GM21381 (cell line): ENCODE measurements around the gene PRRT2.
"Not testable (repeated sequence)": the region's sequence is repeated elsewhere in the genome, so short reads cannot be mapped to it uniquely, and the experiment has no call there.

ENCODE experiments used
- ATAC-seq: cut with Tn5 transposase; IDR thresholded peaks from one replicate; pipeline ENCODE4 v1.9.1; 2021; ENCODE audit warnings: mild to moderate bottlenecking, moderate library complexity; ENCODE audit not compliant: unreplicated experiment

The PRRT2 gene

DNA sequence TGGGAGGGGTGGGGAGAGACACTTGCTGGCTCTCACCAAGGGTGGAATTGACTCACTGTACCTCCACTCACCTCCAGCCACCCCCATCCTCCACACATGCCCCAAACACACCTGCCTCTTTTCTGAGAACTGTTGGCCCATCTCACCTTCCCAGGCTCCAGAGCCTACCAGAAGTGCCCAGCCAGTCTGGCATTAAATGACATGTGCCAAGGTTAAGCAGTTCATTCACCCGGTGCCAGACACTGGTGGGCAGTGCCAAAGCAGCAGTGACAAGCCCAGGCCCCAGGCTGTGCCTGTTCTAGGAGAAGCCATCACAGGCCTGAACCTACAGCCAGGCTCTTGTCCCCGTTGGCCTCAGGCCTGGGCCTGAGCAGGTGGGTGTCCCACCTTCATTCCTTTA is 19.5 kb downstream of the PRRT2 start:
- ATAC-seq, result no peak

DNA sequence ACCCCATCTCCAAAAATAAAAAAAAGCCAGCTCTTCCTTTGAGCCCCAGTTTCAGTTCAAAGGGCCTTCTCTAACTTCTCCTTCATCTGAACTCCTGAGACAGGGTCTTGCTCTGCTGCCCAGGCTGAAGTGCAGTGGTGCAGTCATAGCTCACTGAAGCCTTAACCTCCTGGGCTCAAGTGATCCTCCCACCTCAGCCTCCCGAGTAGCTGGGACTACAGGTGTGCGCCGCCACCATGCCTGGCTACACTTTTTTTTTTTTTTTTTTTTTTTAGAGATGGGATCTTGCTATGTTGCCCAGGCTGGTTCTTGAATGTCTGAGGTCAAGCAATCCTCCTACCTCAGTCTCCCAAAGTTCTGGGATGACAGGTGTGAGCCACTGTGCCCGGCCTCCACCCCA is 21.2 kb downstream of the PRRT2 start:
- not testable (repeated sequence) for ATAC-seq

DNA sequence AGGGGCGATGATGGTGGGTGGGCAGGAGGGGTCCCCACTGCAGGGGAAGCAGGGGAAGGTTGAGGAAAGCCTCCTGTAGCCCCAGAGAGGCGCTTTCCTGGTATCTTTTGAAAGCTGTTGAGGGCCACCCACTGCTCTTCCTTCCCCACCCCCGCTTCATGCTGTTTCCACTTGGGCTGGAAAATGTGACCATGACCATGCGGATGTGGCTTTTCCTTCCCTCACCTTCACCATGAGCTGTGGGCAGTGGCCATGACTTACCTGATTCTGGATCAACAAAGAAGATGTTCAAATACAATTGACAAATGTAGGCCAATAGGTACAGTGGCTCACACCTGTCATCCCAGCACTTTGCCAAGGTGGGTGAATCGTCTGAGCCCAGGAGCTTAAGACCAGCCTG is 22.1 kb downstream of the PRRT2 start:
- ATAC-seq, result no peak

DNA sequence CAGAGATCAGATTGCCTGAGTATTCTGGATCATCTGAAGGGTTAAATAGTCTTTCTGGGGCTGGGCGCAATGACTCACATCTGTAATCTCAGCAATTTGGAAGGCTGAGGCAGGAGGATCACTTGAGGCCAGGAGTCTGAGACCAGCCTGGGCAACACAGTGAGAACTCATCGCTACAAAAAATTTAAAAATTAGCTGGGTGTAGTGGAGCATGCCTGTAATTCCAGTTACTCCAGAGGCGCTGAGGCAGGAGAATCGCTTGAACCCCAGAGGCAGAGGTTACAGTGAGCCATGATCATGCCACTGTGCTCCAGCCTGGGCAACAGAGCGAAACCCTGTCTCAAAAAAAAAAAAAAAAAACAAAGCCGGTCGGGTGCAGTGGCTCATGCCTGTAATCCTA is 23.9 kb downstream of the PRRT2 start:
- no peak for ATAC-seq

DNA sequence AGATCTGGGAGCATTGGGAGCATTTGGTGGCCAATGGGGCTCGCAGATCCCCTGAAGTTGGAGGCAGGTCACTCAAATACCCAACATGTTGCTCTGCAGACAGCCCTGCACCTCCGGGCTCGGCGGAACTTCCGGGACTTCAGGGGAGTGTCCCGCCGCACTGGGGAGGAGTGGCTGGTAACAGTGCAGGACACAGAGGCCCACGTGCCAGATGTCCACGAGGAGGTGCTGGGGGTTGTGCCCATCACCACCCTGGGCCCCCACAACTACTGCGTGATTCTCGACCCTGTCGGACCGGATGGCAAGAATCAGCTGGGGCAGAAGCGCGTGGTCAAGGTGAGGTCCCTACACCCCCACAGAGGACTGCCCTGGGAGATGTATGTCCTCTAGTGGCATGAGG is 24.6 kb downstream of the PRRT2 start:
- ATAC-seq, result no peak

DNA sequence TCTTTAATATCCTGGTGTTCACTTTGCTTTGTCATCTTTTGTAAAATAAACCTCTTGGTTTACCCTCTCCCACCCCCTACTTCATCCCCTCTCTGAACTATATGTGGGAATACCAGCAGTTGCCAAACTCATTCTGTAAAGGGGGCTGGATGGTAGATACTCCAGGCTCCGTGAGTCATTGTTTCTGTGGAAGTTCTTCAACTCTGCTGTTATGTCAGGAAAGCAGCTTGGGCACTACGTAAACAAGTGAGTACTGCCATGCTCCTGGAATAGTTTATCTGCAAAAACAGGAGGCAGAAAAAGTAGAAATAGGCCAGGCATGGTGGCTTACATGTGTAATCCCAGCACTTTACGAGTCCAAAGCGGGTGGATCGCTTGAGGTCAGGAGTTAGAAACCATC is 25.8 kb downstream of the PRRT2 start:
- no peak for ATAC-seq

DNA sequence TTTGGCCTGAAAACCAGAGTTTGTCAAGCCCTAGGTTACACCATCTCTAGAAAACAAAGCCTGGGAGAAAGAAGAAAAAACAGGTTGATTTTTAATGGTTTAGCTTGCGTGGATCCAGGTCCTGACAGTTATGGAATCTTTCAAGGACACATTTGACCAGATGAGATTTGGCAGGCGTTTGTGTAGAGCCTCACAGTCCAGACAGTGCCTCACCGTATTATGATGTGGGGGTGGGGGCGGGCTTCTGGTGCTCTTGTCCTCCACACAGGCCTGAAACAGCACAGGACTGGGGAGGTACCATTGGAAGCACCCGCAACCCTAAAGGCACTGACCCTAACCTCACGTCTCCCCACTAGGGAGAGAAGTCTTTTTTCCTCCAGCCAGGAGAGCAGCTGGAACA is 27.8 kb downstream of the PRRT2 start:
- ATAC-seq, result no peak

DNA sequence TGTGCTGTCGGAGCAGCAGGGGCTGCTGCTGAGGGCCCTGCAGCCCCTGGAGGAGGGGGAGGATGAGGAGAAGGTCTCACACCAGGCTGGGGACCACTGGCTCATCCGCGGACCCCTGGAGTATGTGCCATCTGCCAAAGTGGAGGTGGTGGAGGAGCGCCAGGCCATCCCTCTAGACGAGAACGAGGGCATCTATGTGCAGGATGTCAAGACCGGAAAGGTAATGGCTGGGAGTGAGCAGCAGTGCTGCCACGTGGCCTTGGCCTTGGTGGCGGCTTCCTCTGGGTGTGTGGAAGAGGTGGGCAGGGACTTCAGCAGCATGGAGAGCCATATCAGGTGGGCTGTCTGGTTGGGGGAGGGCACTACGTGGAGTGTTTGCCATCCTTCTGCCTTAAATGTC is 28.2 kb downstream of the PRRT2 start:
- ATAC-seq, result no peak

DNA sequence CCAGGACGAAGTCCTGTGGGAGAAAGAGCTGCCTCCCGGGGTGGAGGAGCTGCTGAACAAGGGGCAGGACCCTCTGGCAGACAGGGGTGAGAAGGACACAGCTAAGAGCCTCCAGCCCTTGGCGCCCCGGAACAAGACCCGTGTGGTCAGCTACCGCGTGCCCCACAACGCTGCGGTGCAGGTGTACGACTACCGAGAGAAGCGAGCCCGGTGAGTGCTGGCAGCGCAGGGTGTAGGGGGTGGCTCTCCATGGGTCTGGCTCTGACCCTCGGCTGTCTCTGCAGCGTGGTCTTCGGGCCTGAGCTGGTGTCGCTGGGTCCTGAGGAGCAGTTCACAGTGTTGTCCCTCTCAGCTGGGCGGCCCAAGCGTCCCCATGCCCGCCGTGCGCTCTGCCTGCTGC is 29.6 kb downstream of the PRRT2 start:
- no peak for ATAC-seq

DNA sequence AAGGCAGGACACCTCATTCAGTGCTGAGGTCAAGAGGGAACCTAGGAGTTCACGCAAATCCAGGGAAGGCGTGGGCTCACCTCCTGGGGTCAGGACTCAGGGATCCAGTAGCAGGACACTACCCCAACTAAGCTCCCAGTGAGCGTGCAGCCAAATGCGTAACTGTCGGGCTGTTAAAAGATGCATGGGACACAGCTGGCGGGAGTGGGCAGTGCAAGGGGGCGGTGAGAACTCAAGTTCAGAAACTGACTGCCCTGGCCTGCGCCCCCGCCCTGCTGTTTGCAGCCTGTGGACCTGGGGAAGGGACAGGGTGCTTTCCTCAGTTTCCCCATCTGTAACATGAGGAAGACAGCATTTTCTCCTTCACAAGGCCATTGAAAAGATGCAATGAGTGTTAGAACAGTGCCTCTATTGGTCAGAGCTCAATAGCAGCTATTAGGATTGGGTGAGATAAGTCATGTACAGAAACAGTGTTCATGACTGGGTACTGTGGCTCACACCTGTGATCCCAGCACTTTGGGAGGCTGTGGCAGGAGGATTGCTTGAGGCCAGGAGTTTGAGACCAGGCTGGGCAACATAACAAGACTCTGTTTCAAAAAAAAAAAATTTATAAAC is 30.8 kb downstream of the PRRT2 start:
- ATAC-seq, result no peak

DNA sequence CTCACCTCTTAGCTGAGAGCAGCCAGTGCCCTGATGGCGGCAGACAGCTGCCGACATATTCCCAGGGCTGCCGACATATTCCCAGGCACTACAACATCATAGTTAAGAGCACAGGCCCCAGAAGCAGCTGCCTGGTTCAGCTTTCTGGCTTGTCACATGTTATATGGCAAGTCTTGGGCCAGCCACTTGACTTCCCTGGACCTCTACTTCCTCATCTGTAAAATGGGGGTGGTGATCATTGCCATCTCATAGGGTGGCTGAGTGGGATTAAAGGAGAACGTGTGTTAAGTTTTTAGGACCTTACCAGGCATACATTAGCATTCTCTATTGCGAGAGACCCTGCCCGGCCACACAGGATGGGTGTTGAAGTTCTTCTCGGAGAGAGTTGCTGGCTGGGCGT is 31.9 kb downstream of the PRRT2 start:
- ATAC-seq, result no peak

DNA sequence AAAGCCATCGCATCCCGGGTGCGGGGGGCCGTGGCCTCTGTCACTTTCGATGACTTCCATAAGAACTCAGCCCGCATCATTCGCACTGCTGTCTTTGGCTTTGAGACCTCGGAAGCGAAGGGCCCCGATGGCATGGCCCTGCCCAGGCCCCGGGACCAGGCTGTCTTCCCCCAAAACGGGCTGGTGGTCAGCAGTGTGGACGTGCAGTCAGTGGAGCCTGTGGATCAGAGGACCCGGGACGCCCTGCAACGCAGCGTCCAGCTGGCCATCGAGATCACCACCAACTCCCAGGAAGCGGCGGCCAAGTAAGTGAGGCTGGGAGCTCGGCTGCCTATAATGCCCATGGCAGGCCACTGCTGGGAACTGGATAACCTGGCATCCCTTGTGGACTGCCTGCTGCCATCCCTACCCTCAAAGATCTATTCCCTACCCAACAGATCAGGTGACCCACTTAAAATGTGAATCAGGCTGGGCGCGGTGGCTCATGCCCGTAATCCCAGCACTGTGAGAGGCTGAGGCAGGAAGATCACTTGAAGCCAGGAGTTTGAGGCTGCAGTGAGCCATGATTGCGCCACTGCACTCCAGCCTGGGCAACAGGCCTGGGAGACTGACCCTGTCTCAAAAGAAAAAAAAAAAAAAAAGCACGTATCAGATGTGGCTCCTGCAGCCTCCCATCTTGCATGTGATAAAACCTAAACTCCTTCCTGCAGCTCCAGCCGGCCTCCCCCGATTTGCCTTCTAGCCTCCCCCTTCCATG is 32.8 kb downstream of the PRRT2 start:
- no peak for ATAC-seq

DNA sequence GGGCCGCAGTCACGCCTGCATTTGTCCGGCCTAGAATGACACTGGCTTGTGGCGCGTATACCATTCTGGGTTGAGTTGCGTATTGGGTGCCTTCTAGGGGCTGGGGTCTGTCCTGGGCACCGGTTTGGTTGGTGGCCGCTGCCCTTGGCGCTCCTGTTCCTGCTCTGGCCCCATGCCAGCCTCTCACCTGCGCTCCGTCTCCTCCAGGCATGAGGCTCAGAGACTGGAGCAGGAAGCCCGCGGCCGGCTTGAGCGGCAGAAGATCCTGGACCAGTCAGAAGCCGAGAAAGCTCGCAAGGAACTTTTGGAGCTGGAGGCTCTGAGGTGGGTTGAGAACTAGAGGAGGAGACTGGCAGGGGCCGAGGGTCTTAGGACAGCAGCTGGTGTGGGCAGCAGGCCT is 33.7 kb downstream of the PRRT2 start:
- no peak for ATAC-seq

DNA sequence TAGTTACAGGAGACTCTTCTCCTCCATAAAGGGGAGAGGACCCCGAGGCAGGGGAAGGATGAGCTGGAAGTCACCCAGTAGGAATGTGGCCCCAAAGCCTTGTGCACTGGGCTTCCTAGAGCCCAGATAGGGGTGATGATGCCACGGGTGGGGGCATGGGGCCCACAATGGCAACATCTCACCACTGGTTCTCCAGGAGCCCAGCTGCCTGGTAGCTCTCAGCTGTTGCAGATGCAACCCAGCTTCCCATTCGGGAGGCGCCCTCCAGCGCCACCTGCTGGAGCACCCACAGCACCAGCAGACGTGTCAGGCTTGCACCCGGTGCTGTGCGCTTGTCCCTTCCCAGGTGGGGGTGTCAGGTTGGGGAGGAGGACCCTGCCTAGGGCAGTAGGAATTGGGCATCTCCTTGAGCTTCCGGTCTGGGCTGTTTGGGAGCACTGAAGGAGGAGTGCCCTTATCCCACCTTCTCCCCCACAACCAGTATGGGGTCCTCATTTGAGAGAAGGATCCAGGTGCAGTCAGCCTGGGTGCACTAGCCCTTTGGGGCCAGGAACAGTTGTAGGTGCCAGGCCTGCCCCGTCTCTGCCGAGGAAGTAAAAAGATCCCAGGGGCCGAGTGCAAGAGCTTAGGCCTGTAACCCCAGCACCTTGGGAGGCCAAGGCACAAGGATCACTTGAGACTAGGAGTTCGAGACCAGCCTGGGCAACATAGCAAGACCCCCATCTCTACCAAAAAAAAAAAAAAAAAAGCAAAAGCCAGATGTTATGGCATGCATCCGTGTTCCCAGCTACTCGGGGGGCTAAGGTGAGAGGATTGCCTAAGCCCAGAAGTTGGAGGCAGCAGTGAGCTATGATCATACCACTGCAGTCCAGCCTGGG is 36.7 kb downstream of the PRRT2 start:
- ATAC-seq, result no peak

DNA sequence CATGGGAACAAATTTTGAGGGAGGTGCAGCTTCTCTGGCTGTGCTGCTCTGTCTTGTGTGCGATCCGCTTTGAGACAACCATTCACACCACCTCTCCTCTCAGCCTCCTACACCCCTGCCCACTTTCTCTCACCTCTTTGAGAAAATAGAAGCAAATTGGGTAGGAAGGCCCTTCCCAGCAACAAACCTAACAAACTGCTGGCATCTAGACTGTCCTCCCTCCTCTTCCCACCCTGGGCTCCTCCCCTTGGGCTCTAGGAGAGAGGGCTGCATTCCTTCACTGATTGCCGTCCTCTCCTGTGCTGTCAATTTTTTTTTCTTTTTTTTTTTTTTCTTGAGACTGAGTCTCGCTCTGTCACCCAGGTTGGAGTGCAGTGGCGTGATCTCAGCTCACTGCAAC is 37.5 kb downstream of the PRRT2 start:
- ATAC-seq, result no peak

DNA sequence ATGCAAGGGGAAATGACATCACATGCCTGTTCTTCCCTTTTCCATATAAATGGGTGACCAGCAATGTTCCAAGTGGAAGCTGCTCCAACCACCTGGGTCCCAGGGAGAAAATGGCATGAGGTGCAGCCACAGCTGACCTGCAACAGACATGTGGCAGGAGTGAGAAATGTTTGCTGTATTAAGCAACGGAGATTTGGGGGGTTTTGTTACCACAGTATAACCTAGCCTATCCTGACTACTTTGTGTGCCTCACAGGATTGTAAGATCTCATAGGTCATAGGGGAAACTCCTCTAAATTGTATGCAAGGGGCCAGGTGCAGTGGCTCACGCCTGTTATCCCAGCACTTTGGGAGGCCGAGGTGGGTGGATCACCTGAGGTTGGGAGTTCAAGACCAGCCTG is 39.0 kb downstream of the PRRT2 start:
- no peak for ATAC-seq

DNA sequence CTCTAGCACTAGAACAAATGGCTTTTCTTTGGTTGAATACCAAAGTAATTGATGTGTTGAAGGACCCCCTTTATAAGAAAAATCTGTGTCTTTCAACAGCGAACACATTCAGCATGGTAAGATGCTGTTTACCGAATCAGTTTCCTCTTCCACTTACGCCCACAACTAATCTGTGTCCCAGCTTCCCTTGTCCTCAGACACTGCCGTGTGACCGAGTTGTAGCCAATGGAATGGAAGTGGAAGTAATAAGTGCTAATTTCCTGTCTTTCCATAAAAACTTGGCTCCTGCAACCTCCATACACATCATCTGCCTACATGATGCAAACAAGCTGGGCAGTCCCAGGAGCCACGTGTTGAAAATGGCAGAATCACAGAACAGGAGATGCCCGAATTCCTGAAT is 40.7 kb downstream of the PRRT2 start:
- ATAC-seq, result no peak

DNA sequence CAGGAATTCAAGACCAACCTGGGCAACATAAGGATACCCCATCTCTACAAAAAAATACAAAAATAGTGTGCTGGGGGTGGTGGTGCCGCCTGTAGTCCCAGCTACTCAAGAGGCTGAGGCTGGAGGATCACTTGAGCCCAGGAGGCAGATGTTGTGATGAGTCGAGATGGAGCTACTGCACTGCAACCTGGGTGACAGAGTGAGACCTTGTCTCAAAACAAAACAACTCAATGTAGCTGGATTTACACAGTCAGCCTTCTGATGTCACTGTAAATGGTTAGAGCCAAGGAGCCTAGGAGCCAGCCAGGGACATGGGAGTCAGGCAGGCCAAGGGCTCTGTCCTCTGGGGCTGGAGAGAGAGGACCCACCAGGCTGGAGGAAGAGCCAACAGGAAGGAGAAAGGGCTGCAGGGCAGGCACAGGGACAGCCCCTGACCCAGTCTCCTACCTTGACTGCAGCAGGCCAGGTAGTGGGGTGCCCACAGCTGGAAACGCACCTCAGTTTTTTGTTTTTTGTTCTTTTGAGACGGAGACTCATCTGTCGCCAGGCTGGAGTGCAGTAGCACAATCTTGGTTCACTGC is 42.6 kb downstream of the PRRT2 start:
- ATAC-seq, result no peak

DNA sequence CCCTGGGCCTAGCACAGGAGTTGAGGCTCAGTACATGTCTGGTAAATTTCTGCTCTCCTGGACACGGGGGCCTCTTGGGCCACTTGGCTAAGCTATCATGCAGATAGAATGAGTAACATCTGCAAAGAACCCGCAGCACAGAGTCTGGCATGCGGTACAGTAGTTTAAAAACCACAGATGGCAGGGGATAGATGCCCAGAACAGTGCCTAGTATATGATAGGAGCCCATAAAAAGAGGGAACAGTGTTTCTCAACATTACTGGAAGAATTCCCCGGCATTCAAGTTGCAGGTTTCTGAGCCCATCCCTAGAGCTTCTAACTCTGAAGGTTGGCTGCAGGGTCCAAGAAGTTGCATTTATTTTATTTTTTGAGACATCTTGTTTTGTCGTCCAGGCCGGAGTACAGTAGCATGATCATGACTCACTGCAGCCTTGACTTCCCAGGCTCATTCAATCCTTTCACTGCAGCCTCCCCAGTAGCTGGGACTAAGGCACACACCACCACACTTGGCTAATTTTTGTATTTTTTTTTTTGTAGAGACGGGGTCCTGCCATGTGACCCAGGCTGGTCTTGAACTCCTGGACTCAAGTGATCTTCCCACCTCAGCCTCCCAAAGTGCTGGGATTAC is 45.3 kb downstream of the PRRT2 start:
- no peak for ATAC-seq

DNA sequence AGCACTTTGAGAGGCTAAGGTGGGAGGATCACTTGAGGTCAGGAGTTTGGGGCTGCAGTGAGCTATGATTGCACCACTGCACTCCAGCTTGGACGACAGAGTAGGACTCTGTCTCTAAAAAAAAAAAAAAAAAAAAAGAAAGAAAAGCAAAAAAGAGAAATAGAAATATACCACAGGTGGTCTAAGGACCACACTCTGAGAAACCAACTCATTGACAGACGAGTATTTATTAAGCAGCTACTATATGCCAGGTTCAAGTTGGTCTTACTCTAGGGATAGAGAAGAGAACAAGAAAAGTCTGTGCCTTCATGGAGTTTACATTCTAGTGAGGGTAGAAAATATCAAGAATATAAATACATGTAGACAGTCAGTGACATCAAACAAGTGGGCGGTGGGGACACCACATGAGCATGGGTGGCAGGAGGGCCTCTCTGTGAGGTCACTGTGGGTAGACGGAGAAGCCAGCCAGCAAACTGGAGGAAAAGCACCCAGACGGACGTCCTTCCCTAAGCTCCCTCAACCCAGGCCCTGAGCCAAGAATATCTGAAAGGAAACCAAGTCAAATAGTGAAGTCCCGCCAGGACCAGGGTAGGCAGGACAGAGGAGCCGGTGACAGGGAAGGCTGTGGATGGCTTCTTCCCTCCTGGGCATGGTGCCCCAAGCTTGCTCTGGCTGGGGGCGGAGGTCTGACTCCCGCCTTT is 46.3 kb downstream of the PRRT2 start:
- ATAC-seq, result no peak

DNA sequence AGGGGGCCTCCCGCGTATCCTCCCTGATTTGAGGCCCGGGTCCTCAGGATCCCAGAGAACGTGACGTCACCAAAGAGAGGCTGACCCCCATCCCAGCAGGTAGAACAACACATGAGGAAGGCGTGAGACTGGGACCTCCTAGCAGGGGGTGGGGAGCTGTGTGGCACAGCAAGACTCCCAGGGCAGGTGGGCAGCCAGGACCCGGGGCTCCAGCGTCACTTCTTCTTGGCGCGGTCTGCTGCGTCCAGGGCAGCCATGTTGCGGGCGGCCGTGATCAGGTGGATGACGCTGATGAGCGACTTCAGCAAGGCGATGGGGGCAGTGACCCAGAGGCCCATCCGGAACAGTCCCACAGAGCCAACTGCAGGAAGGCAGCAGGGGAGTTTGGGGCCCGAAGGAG is 47.0 kb downstream of the PRRT2 start:
- ATAC-seq, result no peak
